SK-N-SH (cell line): ENCODE data around the gene AMFR. TPM values are rescaled to one million over a fixed set of nuclear protein-coding genes. Genes with fewer than 3 reads are reported as not detected.

Source experiments
- CTCF ChIA-PET: fragments of 300-600, 350-600 bp; formaldehyde crosslinking; extraction: SDS; loops from one replicate; lab custom pipeline; 2021; lab: Yijun Ruan, JAX
- POLR2A ChIA-PET: fragments of 350-600 bp; sonication (Branson Sonifier 250); formaldehyde crosslinking; extraction: SDS; loops from one replicate; lab custom pipeline; 2020; ENCODE audit warnings: antibody characterized with exemption, inconsistent platforms; lab: Yijun Ruan, JAX
- DNase-seq: peaks from one replicate; pipeline ENCODE4 v3.0.0; 2012
- H2AFZ ChIP-seq: fragments of 200-600 bp; sonication (generic); 2 replicates; pipeline ENCODE4 v1.8.1; 2016; ENCODE audit warnings: antibody characterized with exemption, mild to moderate bottlenecking, low read depth
- H3F3A ChIP-seq: fragments of 200-600 bp; sonication (generic); replicated peaks from 2 replicates; pipeline ENCODE3; 2016; ENCODE audit warnings: antibody characterized with exemption, mild to moderate bottlenecking; ENCODE audit not compliant: insufficient read depth
- H3K27ac ChIP-seq, 2 experiments: fragments of 200-500 bp in 1 of 2; fragments of 200-600 bp in 1 of 2; sonication (Bioruptor generic) in 1 of 2; sonication (generic), shearing (Covaris generic) in 1 of 2; 2 replicates each; pipeline versions ENCODE4 v1.5.1 to v1.6.1; 2014 to 2016; ENCODE audit warnings: low read depth in 2 of 2, inconsistent platforms in 1 of 2, low read length in 1 of 2, mild to moderate bottlenecking in 1 of 2, mixed read lengths in 1 of 2
- H3K27me3 ChIP-seq: fragments of 200-600 bp; sonication (generic), shearing (Covaris generic); 2 replicates; pipeline ENCODE4 v1.6.1; 2016; ENCODE audit warnings: mixed run types; ENCODE audit not compliant: insufficient read depth
- H3K36me3 ChIP-seq, 2 experiments: fragments of 200-500 bp in 1 of 2; fragments of 200-600 bp in 1 of 2; sonication (Bioruptor generic) in 1 of 2; sonication (generic) in 1 of 2; replicated peaks in 1 of 2; 2 replicates each; pipeline versions ENCODE3 to v1.5.1; 2014 to 2016; ENCODE audit warnings: low read length in 1 of 2, mild to moderate bottlenecking in 1 of 2; ENCODE audit not compliant: insufficient read depth in 2 of 2, control insufficient read depth in 1 of 2
- H3K4me1 ChIP-seq, 2 experiments: fragments of 200-500 bp in 1 of 2; fragments of 200-600 bp in 1 of 2; sonication (Bioruptor generic) in 1 of 2; sonication (generic), shearing (Covaris generic) in 1 of 2; 2 replicates each; pipeline versions ENCODE4 v1.5.1 to v1.6.1; 2014 to 2016; ENCODE audit warnings: low read depth in 1 of 2, low read length in 1 of 2, mixed run types in 1 of 2; ENCODE audit not compliant: insufficient read depth in 2 of 2, control insufficient read depth in 1 of 2
- H3K4me2 ChIP-seq: fragments of 200-600 bp; sonication (generic), shearing (Covaris generic); 2 replicates; pipeline ENCODE4 v1.6.1; 2017; ENCODE audit warnings: mixed run types
- H3K4me3 ChIP-seq, 2 experiments: fragments of 200-500 bp in 1 of 2; fragments of 200-600 bp in 1 of 2; sonication (Bioruptor generic) in 1 of 2; sonication (generic), shearing (Covaris generic) in 1 of 2; 2 replicates each; pipeline versions ENCODE4 v1.5.1 to v1.8.1; 2014 to 2016; ENCODE audit warnings: low read depth in 2 of 2, inconsistent platforms in 1 of 2, low read length in 1 of 2, mild to moderate bottlenecking in 1 of 2, mixed read lengths in 1 of 2, moderate library complexity in 1 of 2
- H3K79me2 ChIP-seq: fragments of 200-600 bp; sonication (generic); 2 replicates; pipeline ENCODE4 v1.8.1; 2017; ENCODE audit warnings: mild to moderate bottlenecking; ENCODE audit not compliant: insufficient read depth
- H3K9ac ChIP-seq: fragments of 200-600 bp; sonication (generic); 2 replicates; pipeline ENCODE4 v1.6.1; 2017; ENCODE audit warnings: mixed run types
- H3K9me2 ChIP-seq: fragments of 200-600 bp; sonication (generic); 2 replicates; pipeline ENCODE4 v1.6.1; 2017; ENCODE audit warnings: mixed run types
- H3K9me3 ChIP-seq: fragments of 200-600 bp; sonication (generic); 2 replicates; pipeline ENCODE4 v1.6.1; 2017; ENCODE audit warnings: mixed run types, mild to moderate bottlenecking, moderate library complexity
- H4K20me1 ChIP-seq: fragments of 200-600 bp; sonication (generic); 2 replicates; pipeline ENCODE4 v1.6.1; 2017; ENCODE audit warnings: mild to moderate bottlenecking, mixed run types; ENCODE audit not compliant: insufficient read depth
- ELF1 ChIP-seq: IDR thresholded peaks from 2 replicates; pipeline ENCODE4 v1.4.0; 2012
- EP300 ChIP-seq, 2 experiments: IDR thresholded peaks; 2 replicates each; pipeline versions ENCODE4 v1.4.0 to v1.6.1; 2012; ENCODE audit warnings: borderline replicate concordance in 1 of 2, low read depth in 1 of 2, low read length in 1 of 2
- FOSL2 ChIP-seq: IDR thresholded peaks from 2 replicates; pipeline ENCODE4 v1.4.0; 2012; ENCODE audit warnings: low read depth, mild to moderate bottlenecking, moderate library complexity, borderline replicate concordance
- FOXJ3 ChIP-seq: sonication (generic); formaldehyde crosslinking; IDR thresholded peaks from 2 replicates; pipeline ENCODE4 v1.5.1; 2020; ENCODE audit warnings: mild to moderate bottlenecking, missing genetic modification reagents
- FOXM1 ChIP-seq: IDR thresholded peaks from 2 replicates; pipeline ENCODE4 v1.4.0; 2012; ENCODE audit warnings: low read depth, mild to moderate bottlenecking
- NRF1 ChIP-seq: IDR thresholded peaks from 2 replicates; pipeline ENCODE4 v1.6.1; 2012; ENCODE audit warnings: low read depth, mild to moderate bottlenecking, low read length
- PBX3 ChIP-seq: IDR thresholded peaks from 2 replicates; pipeline ENCODE4; 2012
- POLR2AphosphoS5 ChIP-seq: IDR thresholded peaks from 2 replicates; pipeline ENCODE4 v1.6.1; 2012; ENCODE audit warnings: low read depth, low read length
- RCOR1 ChIP-seq: fragments of 150-350 bp; IDR thresholded peaks from 2 replicates; pipeline ENCODE4 v1.6.1; 2017; ENCODE audit warnings: antibody characterized with exemption, low read length
- RXRA ChIP-seq: IDR thresholded peaks from 2 replicates; pipeline ENCODE4 v1.4.0; 2012; ENCODE audit warnings: low read depth, mild to moderate bottlenecking, borderline replicate concordance
- SIN3A ChIP-seq: IDR thresholded peaks from 2 replicates; pipeline ENCODE4 v1.6.1; 2012; ENCODE audit warnings: low read depth, mild to moderate bottlenecking, low read length, moderate library complexity, borderline replicate concordance
- SMC3 ChIP-seq: IDR thresholded peaks from 2 replicates; pipeline ENCODE4 v1.6.1; 2012; ENCODE audit warnings: low read depth, low read length, improper control_type of control experiment
- TCF12 ChIP-seq: IDR thresholded peaks from 2 replicates; pipeline ENCODE4 v1.4.0; 2012
- TEAD4 ChIP-seq: IDR thresholded peaks from 2 replicates; pipeline ENCODE4 v1.4.0; 2012; ENCODE audit warnings: mild to moderate bottlenecking, borderline replicate concordance; ENCODE audit not compliant: insufficient read depth
- USF1 ChIP-seq: IDR thresholded peaks from 2 replicates; pipeline ENCODE4 v1.4.0; 2012; ENCODE audit warnings: low read depth, borderline replicate concordance
- USF2 ChIP-seq: fragments of 150-350 bp; IDR thresholded peaks from 2 replicates; pipeline ENCODE4 v1.6.1; 2017; ENCODE audit warnings: antibody characterized with exemption, low read length, low read depth, borderline replicate concordance
- ZBTB33 ChIP-seq: IDR thresholded peaks from 2 replicates; pipeline ENCODE4 v1.4.0; 2012; ENCODE audit warnings: low read depth, borderline replicate concordance
- WGBS: methylation state at CpG from one replicate; pipeline ENCODE4 v1.1.6; 2017; ENCODE audit warnings: low lambda C conversion rate; 5-methylcytosine and 5-hydroxymethylcytosine counted together
- polyA plus RNA-seq, 3 experiments: library from polyadenylated mRNA; depleted of rRNA; stranded (reverse); fragments of >200 nt; gene quantifications; 2 replicates each; pipeline ENCODE4 v1.2.3, GENCODE V29; 2012

Gene AMFR
- polyA plus RNA-seq, 1 of the 3 experiments (the other 2 are of a cell fraction), result 65.3 TPM

- no peak overlapping the region for H3K4me3 ChIP-seq
- no peak for DNase-seq
- ChIA-PET CTCF (no interaction called here), POLR2A (no interaction called here)
- TF ChIP-seq TEAD4 (no peak), FOXJ3 (no peak), SMC3 (no peak), NRF1 (no peak), USF1 (no peak), FOXM1 (no peak)
- H3K36me3 ChIP-seq, result peaks cover 33 to 40% of the 10 kb centered on the region in 2 experiments
- H3F3A ChIP-seq, result no peaks in the 10 kb centered on the region
- no peak overlapping the region for H3K9ac ChIP-seq
- H3K4me1 ChIP-seq, result peaks cover 22 to 27% of the 10 kb centered on the region in 2 experiments; a peak in 3 of 4 replicates
- no peaks in the 10 kb centered on the region for H3K27me3 ChIP-seq
- no peaks in the 10 kb centered on the region for H3K9me3 ChIP-seq
- H3K79me2 ChIP-seq, result peaks cover 94% of the 10 kb centered on the region
- H2AFZ ChIP-seq, result no peak overlapping the region
- no peaks in the 10 kb centered on the region for H3K9me2 ChIP-seq
- no peak overlapping the region for H3K27ac ChIP-seq
- H4K20me1 ChIP-seq, result peaks cover 38% of the 10 kb centered on the region
- peak overlapping the region; percentile 70; the same call in 1 of the 2 replicates for H3K4me2 ChIP-seq
Measured at GRCh38 chr16:56448005-56448404, 22.7 kb upstream of the AMFR start.

GRCh38 chr16:56447286-56447685, 21.9 kb upstream of the AMFR start:
- Histone ChIP-seq H3K4me3 (no peak overlapping the region), H3K9me3 (no peaks in the 10 kb centered on the region), H3K36me3 (peaks cover 40 to 48% of the 10 kb centered on the region in 2 experiments), H3K9ac (no peak overlapping the region), H3F3A (no peaks in the 10 kb centered on the region), H3K79me2 (peaks cover 92% of the 10 kb centered on the region), H4K20me1 (peaks cover 38% of the 10 kb centered on the region), H3K4me2 (no peak overlapping the region), H3K9me2 (no peaks in the 10 kb centered on the region), H3K27ac (no peak overlapping the region), H3K4me1 (peaks cover 20 to 22% of the 10 kb centered on the region in 2 experiments; a peak in 3 of 4 replicates), H2AFZ (no peak overlapping the region), H3K27me3 (no peaks in the 10 kb centered on the region)
- no peak for DNase-seq
- TF ChIP-seq RCOR1, result no peak
- TF ChIP-seq TCF12, result no peak
- TF ChIP-seq PBX3, result no peak
- TF ChIP-seq FOXJ3, result no peak
- TF ChIP-seq POLR2AphosphoS5, result no peak
- no peak for TF ChIP-seq USF2
- TF ChIP-seq RXRA, result no peak
- no peak for TF ChIP-seq ZBTB33
- TF ChIP-seq TEAD4, result no peak
- TF ChIP-seq ELF1, result no peak
- TF ChIP-seq EP300 (IDR thresholded peaks at IDR 0.05; ENCODE audit: borderline replicate concordance in 1 of 2, low read depth in 1 of 2, low read length in 1 of 2), result no peak
- TF ChIP-seq FOSL2, result no peak
- no peak for TF ChIP-seq SIN3A
- 46% methylated on average over 2 of the region's 2 CpGs for WGBS
- CTCF ChIA-PET, result no interaction called here
- POLR2A ChIA-PET, result no interaction called here
